HPDE6-E6E7 (cell line): ENCODE data around the gene RRP1.
A peak's percentile ranks its signal among the peaks of the same experiment; 100 is the strongest.

Source experiments
- DNase-seq: peaks from one replicate; pipeline ENCODE4 v3.0.0; 2011; ENCODE audit warnings: missing footprints; ENCODE audit errors: extremely low spot score

RRP1 gene

GRCh38 chr21:43789276-43790009 lies at the start of gene RRP1:
RRP1 (plus strand) TSS chr21:43789577; CDS start chr21:43789630, 53 bp downstream.
- DNase-seq: peak; percentile 86

- no peak for DNase-seq
These were observed 49.5 kb upstream of the RRP1 start for GRCh38 chr21:43739621-43740435.

- DNase-seq: peak; percentile 77
These were observed 48.8 kb upstream of the RRP1 start for GRCh38 chr21:43740497-43741156.

GRCh38 chr21:43741423-43742096 lies 47.8 kb upstream of the RRP1 start:
- DNase-seq: no peak

GRCh38 chr21:43743947-43744346 lies 45.4 kb upstream of the RRP1 start:
- no peak for DNase-seq

GRCh38 chr21:43744725-43745124 lies 44.7 kb upstream of the RRP1 start:
- DNase-seq: no peak

- DNase-seq: no peak
These were observed 43.4 kb upstream of the RRP1 start for GRCh38 chr21:43745772-43746517.

- no peak for DNase-seq
These were observed 40.8 kb upstream of the RRP1 start for GRCh38 chr21:43748622-43749021.

GRCh38 chr21:43749651-43750262 lies 39.6 kb upstream of the RRP1 start:
- DNase-seq: no peak

GRCh38 chr21:43750339-43751033 lies 38.9 kb upstream of the RRP1 start:
- no peak for DNase-seq

- DNase-seq: no peak
These were observed 37.3 kb upstream of the RRP1 start for GRCh38 chr21:43751955-43752591.

- no peak for DNase-seq
These were observed 36.5 kb upstream of the RRP1 start for GRCh38 chr21:43752758-43753438.

GRCh38 chr21:43753439-43753799 lies 36.0 kb upstream of the RRP1 start:
- no peak for DNase-seq

GRCh38 chr21:43754948-43755781 lies 34.2 kb upstream of the RRP1 start:
- DNase-seq: no peak

GRCh38 chr21:43755820-43756594 lies 33.4 kb upstream of the RRP1 start:
- no peak for DNase-seq

- no peak for DNase-seq
These were observed 31.8 kb upstream of the RRP1 start for GRCh38 chr21:43757601-43758000.

- no peak for DNase-seq
These were observed 31.2 kb upstream of the RRP1 start for GRCh38 chr21:43758111-43758641.
